ENCODE results near the gene PRRG1. TPM values are rescaled to one million over a fixed set of nuclear protein-coding genes. Genes with fewer than 3 reads are reported as not detected.

PRRG1 gene
- total RNA-seq, 1 donor from 2014 or later: 8.0 TPM

DNA sequence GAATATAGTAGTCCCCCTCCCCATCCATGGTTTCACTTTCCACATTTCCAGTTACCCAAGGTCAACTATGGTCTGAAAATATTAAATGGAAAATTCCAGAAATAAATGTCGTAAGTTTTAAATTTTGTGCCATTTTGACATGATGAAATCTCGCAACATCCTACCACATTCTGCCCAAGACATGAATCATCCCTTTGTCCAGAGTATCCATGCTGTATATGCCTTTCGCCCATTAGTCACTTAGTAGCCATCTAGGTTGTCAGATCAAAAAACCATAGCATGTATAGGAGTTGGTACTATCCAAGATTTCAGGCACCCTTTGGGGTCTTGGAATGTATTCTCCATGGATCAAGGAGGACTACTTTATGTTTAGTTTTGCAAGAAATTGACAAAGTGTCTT lies 8.3 kb downstream of the PRRG1 start:
- H3K9me3 Mint-ChIP-seq: peaks cover 34% of the 10 kb centered on the region

DNA sequence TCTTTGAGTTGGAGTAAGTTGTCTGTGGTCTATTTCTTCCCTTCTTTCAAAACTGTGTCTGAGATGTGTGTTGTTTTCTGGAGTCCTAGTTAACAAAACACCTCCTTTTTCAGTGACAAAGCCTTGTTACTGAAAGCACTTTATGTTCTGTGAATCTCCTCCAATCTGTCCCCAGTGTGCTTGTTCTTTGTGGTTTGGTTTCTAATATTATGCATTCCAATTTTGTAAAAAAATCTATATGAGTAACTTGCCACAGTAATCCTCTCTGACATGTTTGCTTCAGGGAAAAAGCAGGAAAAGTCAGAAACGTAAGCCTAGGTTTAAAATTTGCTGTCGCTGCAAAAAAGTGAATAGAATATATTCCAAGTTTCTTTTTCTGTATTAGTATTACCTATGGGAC lies 12.4 kb downstream of the PRRG1 start:
- peaks cover 30% of the 10 kb centered on the region for H3K9me3 Mint-ChIP-seq
- no peak overlapping the region for H3K27ac Mint-ChIP-seq (ENCODE audit: unreplicated experiment)
- DNase-seq (ENCODE audit: low read depth, low spot score): no peak
- H3K36me3 Mint-ChIP-seq (ENCODE audit: low read depth): peaks cover 27% of the 10 kb centered on the region
- H3K4me1 Mint-ChIP-seq: no peaks in the 10 kb centered on the region
- H3K27me3 Mint-ChIP-seq (ENCODE audit: low read depth): no peaks in the 10 kb centered on the region
- TF ChIP-seq, protein P1, sequence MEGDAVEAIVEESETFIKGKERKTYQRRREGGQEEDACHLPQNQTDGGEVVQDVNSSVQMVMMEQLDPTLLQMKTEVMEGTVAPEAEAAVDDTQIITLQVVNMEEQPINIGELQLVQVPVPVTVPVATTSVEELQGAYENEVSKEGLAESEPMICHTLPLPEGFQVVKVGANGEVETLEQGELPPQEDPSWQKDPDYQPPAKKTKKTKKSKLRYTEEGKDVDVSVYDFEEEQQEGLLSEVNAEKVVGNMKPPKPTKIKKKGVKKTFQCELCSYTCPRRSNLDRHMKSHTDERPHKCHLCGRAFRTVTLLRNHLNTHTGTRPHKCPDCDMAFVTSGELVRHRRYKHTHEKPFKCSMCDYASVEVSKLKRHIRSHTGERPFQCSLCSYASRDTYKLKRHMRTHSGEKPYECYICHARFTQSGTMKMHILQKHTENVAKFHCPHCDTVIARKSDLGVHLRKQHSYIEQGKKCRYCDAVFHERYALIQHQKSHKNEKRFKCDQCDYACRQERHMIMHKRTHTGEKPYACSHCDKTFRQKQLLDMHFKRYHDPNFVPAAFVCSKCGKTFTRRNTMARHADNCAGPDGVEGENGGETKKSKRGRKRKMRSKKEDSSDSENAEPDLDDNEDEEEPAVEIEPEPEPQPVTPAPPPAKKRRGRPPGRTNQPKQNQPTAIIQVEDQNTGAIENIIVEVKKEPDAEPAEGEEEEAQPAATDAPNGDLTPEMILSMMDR (conservative IDR thresholded peaks at IDR 0.05): no peak
- H3K4me3 Mint-ChIP-seq: no peak overlapping the region

More for the DNA sequence above, 8.3 kb downstream of the PRRG1 start:
- DNase-seq (ENCODE audit: low read depth, low spot score): no peak
- Mint-ChIP-seq H3K4me3 (no peak overlapping the region), H3K4me1 (no peaks in the 10 kb centered on the region), H3K27ac (ENCODE audit: unreplicated experiment) (no peak overlapping the region), H3K27me3 (ENCODE audit: low read depth) (no peaks in the 10 kb centered on the region), H3K36me3 (ENCODE audit: low read depth) (peaks cover 34% of the 10 kb centered on the region)
- TF ChIP-seq, protein P1 (conservative IDR thresholded peaks at IDR 0.05): no peak

DNA sequence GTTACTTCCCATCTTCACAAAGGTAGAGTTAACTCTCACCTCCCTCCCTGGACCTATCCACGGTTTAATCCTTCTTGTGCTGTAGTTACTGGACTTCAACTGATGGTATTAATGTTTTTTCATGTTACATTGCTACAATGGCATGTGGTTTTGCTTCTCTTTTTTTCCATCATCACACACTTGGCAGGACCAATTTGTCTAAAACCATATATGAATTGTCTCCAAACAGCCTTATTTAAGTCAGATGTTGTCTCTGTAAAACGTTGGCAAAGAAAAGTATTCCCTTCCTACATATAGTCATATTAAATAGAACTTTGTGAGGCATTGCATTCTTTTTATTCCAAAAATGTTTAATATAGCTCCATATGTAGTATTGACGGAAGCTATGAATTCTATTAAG lies 15.5 kb downstream of the PRRG1 start:
- no peak for DNase-seq (ENCODE audit: low read depth, low spot score)
- Mint-ChIP-seq H3K4me3 (no peak overlapping the region), H3K9me3 (peaks cover 19% of the 10 kb centered on the region), H3K27me3 (ENCODE audit: low read depth) (no peaks in the 10 kb centered on the region), H3K36me3 (ENCODE audit: low read depth) (peaks cover 18% of the 10 kb centered on the region), H3K4me1 (no peaks in the 10 kb centered on the region), H3K27ac (ENCODE audit: unreplicated experiment) (no peak overlapping the region)
- TF ChIP-seq, protein P1 (conservative IDR thresholded peaks at IDR 0.05): no peak

DNA sequence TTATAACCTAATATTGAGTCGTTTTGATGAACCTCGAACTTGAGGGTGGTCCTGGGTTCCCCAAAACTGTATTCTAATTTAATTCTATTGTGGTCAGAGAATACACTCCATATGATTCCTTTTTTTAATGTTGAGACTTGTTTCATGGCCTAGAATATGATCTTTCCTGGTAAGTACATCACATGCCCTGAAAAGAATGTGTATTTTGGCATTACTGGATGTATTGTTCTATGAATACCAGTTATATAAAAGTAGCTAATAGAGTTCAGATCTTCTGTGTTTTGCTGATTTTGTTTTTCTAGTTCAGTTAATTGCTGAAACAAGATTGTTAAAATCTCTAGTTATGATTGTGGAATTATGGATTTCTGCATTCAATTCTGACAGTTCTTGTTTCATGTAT lies 18.8 kb downstream of the PRRG1 start:
- no peak overlapping the region for H3K4me3 Mint-ChIP-seq
- H3K4me1 Mint-ChIP-seq: no peaks in the 10 kb centered on the region
- peaks cover 15% of the 10 kb centered on the region for H3K9me3 Mint-ChIP-seq
- H3K36me3 Mint-ChIP-seq (ENCODE audit: low read depth): peaks cover 8% of the 10 kb centered on the region
- no peak overlapping the region for H3K27ac Mint-ChIP-seq (ENCODE audit: unreplicated experiment)
- no peak for DNase-seq (ENCODE audit: low read depth, low spot score)
- TF ChIP-seq, protein P1 (conservative IDR thresholded peaks at IDR 0.05): no peak
- no peaks in the 10 kb centered on the region for H3K27me3 Mint-ChIP-seq (ENCODE audit: low read depth)

DNA sequence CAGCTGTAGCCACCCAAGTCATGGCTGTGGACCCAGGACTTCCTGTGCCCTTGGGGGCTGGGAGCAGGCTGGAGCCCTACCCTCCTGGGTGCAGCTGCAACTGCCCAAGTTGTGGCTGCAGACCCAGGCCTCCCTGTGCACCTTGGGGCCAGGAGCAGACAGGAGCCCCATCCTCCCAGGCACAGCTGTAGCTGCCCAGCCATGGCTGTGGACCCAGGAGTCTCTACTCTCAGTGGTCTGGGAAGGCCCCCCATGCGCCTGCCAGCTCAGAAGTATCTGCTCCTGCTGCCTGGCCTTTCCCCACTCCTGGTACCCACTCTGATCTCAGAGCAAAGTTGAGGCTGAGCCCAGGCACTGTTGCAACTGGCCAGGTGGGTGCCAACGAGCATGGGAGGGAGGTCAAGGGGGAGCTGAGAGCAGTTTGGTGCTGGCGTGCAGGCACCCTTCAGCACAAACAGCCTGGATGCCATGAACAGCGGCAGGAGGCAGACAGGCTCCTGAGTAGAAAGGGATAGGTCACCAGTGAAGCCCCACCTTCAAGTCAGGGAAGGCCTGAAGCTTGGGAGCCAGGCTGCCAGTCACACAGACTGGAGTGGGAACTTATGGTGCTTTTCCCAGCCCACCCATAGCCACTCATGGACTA lies 21.5 kb downstream of the PRRG1 start:
- H3K4me3 Mint-ChIP-seq: no peak overlapping the region
- H3K27ac Mint-ChIP-seq (ENCODE audit: unreplicated experiment): no peak overlapping the region
- TF ChIP-seq, protein P1 (conservative IDR thresholded peaks at IDR 0.05): no peak
- H3K36me3 Mint-ChIP-seq (ENCODE audit: low read depth): peaks cover 6% of the 10 kb centered on the region
- peaks cover 6% of the 10 kb centered on the region for H3K4me1 Mint-ChIP-seq
- DNase-seq (ENCODE audit: low read depth, low spot score): no peak
- H3K27me3 Mint-ChIP-seq (ENCODE audit: low read depth): no peaks in the 10 kb centered on the region
- peaks cover 20% of the 10 kb centered on the region for H3K9me3 Mint-ChIP-seq
